PC-3 (cell line): ENCODE results near the gene PVR.

Source experiments
- EZH2 ChIP-seq: fragments of 300-600 bp; sonication (generic); IDR thresholded peaks from one replicate; pipeline ENCODE4 v1.6.1; 2017; ENCODE audit warnings: antibody characterized with exemption, mild to moderate bottlenecking, low read length; ENCODE audit not compliant: unreplicated experiment
- TF ChIP-seq, protein P1 (sequence below): fragments of 300-600 bp; sonication (generic); conservative IDR thresholded peaks from 2 replicates; pipeline ENCODE4 v1.5.1; 2017; ENCODE audit warnings: antibody characterized with exemption, low read depth, mild to moderate bottlenecking, low read length

DNA sequence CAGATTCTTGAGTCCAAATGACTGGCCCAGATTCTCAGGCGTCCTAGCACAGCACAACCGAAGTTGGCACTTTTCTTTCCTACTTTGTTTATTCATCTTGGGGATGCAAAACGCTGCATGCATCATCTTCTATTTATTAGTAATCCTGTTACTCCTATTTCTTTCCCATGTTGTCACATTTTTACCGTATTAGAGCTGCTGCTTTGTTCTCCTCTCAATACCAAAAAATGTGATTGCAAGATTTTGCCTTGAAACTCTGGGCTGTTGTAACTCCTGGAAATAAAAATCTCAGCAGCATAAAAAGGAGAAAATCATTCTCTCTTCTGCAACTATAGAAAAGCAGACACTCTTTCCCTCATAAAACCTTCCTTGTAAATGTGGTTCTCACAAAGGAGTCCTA lies 43.2 kb upstream of the PVR start:
- TF ChIP-seq, protein P1, sequence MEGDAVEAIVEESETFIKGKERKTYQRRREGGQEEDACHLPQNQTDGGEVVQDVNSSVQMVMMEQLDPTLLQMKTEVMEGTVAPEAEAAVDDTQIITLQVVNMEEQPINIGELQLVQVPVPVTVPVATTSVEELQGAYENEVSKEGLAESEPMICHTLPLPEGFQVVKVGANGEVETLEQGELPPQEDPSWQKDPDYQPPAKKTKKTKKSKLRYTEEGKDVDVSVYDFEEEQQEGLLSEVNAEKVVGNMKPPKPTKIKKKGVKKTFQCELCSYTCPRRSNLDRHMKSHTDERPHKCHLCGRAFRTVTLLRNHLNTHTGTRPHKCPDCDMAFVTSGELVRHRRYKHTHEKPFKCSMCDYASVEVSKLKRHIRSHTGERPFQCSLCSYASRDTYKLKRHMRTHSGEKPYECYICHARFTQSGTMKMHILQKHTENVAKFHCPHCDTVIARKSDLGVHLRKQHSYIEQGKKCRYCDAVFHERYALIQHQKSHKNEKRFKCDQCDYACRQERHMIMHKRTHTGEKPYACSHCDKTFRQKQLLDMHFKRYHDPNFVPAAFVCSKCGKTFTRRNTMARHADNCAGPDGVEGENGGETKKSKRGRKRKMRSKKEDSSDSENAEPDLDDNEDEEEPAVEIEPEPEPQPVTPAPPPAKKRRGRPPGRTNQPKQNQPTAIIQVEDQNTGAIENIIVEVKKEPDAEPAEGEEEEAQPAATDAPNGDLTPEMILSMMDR, result no peak
- no peak for TF ChIP-seq EZH2
